Measurements from ENCODE around the gene C17orf67. TPM values are rescaled to one million over a fixed set of nuclear protein-coding genes. Genes with fewer than 3 reads are reported as not detected.

The C17orf67 gene
- total and polyA plus RNA-seq, 2 experiments from 2014 or later = 1.0 to 3.7 TPM

GRCh38 chr17:56771975-56772374, 61.7 kb downstream of the C17orf67 start:
- Histone ChIP-seq H2AFZ (no peak overlapping the region), H3F3A (replicated peaks; ENCODE audit: low read depth) (no peaks in the 10 kb centered on the region), H3K4me1 (ENCODE audit: insufficient read depth) (no peaks in the 10 kb centered on the region), H3K27me3 (ENCODE audit: insufficient read depth) (no peaks in the 10 kb centered on the region), H3K27ac (ENCODE audit: low read depth) (no peak overlapping the region), H3K9me2 (ENCODE audit: insufficient read depth) (no peaks in the 10 kb centered on the region), H4K20me1 (replicated peaks; ENCODE audit: insufficient read depth) (no peaks in the 10 kb centered on the region), H3K36me3 (ENCODE audit: insufficient read depth) (no peaks in the 10 kb centered on the region), H3K4me2 (no peak overlapping the region), H3K79me2 (replicated peaks; ENCODE audit: insufficient read depth) (no peaks in the 10 kb centered on the region), H3K4me3 (no peak overlapping the region)
- DNase-seq (ENCODE audit: low spot score) (no peak), ATAC-seq (no peak)
- H3K4me3 Mint-ChIP-seq = no peak overlapping the region
- H3K4me1 Mint-ChIP-seq = no peaks in the 10 kb centered on the region
- no peaks in the 10 kb centered on the region for H3K9me3 Mint-ChIP-seq
- no peak for TF ChIP-seq ETS1 (IDR thresholded peaks at IDR 0.05)
- H3K36me3 Mint-ChIP-seq (ENCODE audit: low read depth) = no peaks in the 10 kb centered on the region
- no peak overlapping the region for H3K27ac Mint-ChIP-seq
- peaks cover 4% of the 10 kb centered on the region for H3K27me3 Mint-ChIP-seq (ENCODE audit: insufficient read depth, low read depth, poor library complexity)

GRCh38 chr17:56771563-56771962, 62.2 kb downstream of the C17orf67 start:
- no peaks in the 10 kb centered on the region for H3K9me2 ChIP-seq (ENCODE audit: insufficient read depth)
- H3K36me3 ChIP-seq (ENCODE audit: insufficient read depth) = no peaks in the 10 kb centered on the region
- Mint-ChIP-seq H3K27ac (no peak overlapping the region), H3K4me1 (no peaks in the 10 kb centered on the region), H3K4me3 (no peak overlapping the region), H3K36me3 (ENCODE audit: low read depth) (no peaks in the 10 kb centered on the region), H3K27me3 (ENCODE audit: insufficient read depth, low read depth, poor library complexity) (peaks cover under 1% of the 10 kb centered on the region), H3K9me3 (no peaks in the 10 kb centered on the region)
- H3K27ac ChIP-seq (ENCODE audit: low read depth) = no peak overlapping the region
- no peaks in the 10 kb centered on the region for H3F3A ChIP-seq (replicated peaks; ENCODE audit: low read depth)
- no peak for ATAC-seq
- H3K4me1 ChIP-seq (ENCODE audit: insufficient read depth) = no peaks in the 10 kb centered on the region
- DNase-seq (ENCODE audit: low spot score) = no peak
- no peak overlapping the region for H3K4me3 ChIP-seq
- no peaks in the 10 kb centered on the region for H4K20me1 ChIP-seq (replicated peaks; ENCODE audit: insufficient read depth)
- H3K4me2 ChIP-seq = no peak overlapping the region
- no peaks in the 10 kb centered on the region for H3K27me3 ChIP-seq (ENCODE audit: insufficient read depth)
- TF ChIP-seq CREB1 (CRISPR knock-in tag; IDR thresholded peaks at IDR 0.05; ENCODE audit: low read depth) (no peak), EZH2 (IDR thresholded peaks at IDR 0.05; ENCODE audit: low read depth, unreplicated experiment) (no peak), NANOG (IDR thresholded peaks at IDR 0.05; ENCODE audit: borderline replicate concordance) (no peak), POLR2AphosphoS5 (IDR thresholded peaks at IDR 0.05; ENCODE audit: low read depth) (no peak), ZNF462 (CRISPR knock-in tag; IDR thresholded peaks at IDR 0.05) (no peak), REST (IDR thresholded peaks at IDR 0.05; ENCODE audit: unreplicated experiment) (no peak), EZH2phosphoT487 (IDR thresholded peaks at IDR 0.05; ENCODE audit: unreplicated experiment) (no peak), JUNB (IDR thresholded peaks at IDR 0.05; ENCODE audit: unreplicated experiment) (no peak), CTCF (conservative IDR thresholded peaks at IDR 0.05; ENCODE audit: low read depth in 2 of 2) (no peak)
- no peak overlapping the region for H2AFZ ChIP-seq
- no peaks in the 10 kb centered on the region for H3K79me2 ChIP-seq (replicated peaks; ENCODE audit: insufficient read depth)

All from GM23338 (cell line).